Osteocyte (in vitro differentiated cells): ENCODE results near the gene USP10. TPM values are rescaled to one million over a fixed set of nuclear protein-coding genes. Genes with fewer than 3 reads are reported as not detected.
"Not testable (repeated sequence)": the region's sequence is repeated elsewhere in the genome, so short reads cannot be mapped to it uniquely, and the experiment has no call there.

Experiments used
- DNase-seq: peaks from one replicate; pipeline ENCODE4 v3.0.0; 2021; ENCODE audit warnings: mixed read lengths; ENCODE audit not compliant: unreplicated experiment; ENCODE audit errors: extremely low spot score
- H3K27ac Mint-ChIP-seq: one replicate; pipeline ENCODE4 v1.8.0; 2021; ENCODE audit warnings: mild to moderate bottlenecking, mixed read lengths; ENCODE audit not compliant: unreplicated experiment
- H3K27me3 Mint-ChIP-seq: one replicate; pipeline ENCODE4 v1.8.0; 2021; ENCODE audit warnings: mixed read lengths; ENCODE audit not compliant: unreplicated experiment
- H3K36me3 Mint-ChIP-seq: one replicate; pipeline ENCODE4 v1.8.0; 2021; ENCODE audit warnings: mixed read lengths; ENCODE audit not compliant: unreplicated experiment
- H3K4me1 Mint-ChIP-seq: one replicate; pipeline ENCODE4 v1.8.0; 2021; ENCODE audit warnings: mixed read lengths; ENCODE audit not compliant: unreplicated experiment
- H3K4me3 Mint-ChIP-seq: one replicate; pipeline ENCODE4 v1.8.0; 2021; ENCODE audit warnings: mild to moderate bottlenecking, moderate library complexity, mixed read lengths; ENCODE audit not compliant: unreplicated experiment
- H3K9me3 Mint-ChIP-seq: one replicate; pipeline ENCODE4 v1.8.0; 2021; ENCODE audit warnings: mixed read lengths; ENCODE audit not compliant: unreplicated experiment
- total RNA-seq: library from RNA; stranded (reverse); gene quantifications from 2 replicates; pipeline ENCODE4 v1.2.1, GENCODE V29; 2021
- TF ChIP-seq, protein P1 (sequence below): fragments of 200-600 bp; sonication (generic); IDR thresholded peaks from 2 replicates; pipeline ENCODE4 v1.5.0; 2021; ENCODE audit warnings: antibody characterized with exemption, mild to moderate bottlenecking, moderate library complexity

USP10 gene
- total RNA-seq, 1 donor from 2014 or later, result 46.3 TPM

DNA sequence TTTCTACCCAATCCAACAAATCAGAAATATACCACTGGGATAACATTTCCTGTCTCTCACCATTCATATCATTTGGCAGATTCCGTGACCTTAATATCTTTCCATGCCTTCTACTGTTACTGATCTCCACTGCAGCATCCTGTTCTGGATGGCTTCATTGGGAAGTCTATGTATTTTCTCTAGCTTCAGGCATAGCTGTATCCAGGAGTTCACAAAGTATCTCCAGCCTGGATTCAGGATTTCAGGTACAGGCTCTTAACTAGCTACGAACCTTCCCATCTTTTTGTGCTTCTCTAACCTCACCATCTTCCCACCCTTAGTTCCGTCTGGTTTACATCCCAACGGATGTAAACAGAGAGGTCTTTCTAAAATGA lies 15.2 kb upstream of the USP10 start:
- peaks cover 22% of the 10 kb centered on the region for H3K27me3 Mint-ChIP-seq
- H3K27ac Mint-ChIP-seq, result no peak overlapping the region
- no peak for DNase-seq
- H3K4me1 Mint-ChIP-seq, result peaks cover 9% of the 10 kb centered on the region
- no peak overlapping the region for H3K4me3 Mint-ChIP-seq
- TF ChIP-seq, protein P1, sequence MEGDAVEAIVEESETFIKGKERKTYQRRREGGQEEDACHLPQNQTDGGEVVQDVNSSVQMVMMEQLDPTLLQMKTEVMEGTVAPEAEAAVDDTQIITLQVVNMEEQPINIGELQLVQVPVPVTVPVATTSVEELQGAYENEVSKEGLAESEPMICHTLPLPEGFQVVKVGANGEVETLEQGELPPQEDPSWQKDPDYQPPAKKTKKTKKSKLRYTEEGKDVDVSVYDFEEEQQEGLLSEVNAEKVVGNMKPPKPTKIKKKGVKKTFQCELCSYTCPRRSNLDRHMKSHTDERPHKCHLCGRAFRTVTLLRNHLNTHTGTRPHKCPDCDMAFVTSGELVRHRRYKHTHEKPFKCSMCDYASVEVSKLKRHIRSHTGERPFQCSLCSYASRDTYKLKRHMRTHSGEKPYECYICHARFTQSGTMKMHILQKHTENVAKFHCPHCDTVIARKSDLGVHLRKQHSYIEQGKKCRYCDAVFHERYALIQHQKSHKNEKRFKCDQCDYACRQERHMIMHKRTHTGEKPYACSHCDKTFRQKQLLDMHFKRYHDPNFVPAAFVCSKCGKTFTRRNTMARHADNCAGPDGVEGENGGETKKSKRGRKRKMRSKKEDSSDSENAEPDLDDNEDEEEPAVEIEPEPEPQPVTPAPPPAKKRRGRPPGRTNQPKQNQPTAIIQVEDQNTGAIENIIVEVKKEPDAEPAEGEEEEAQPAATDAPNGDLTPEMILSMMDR, result no peak
- no peaks in the 10 kb centered on the region for H3K9me3 Mint-ChIP-seq
- no peaks in the 10 kb centered on the region for H3K36me3 Mint-ChIP-seq

DNA sequence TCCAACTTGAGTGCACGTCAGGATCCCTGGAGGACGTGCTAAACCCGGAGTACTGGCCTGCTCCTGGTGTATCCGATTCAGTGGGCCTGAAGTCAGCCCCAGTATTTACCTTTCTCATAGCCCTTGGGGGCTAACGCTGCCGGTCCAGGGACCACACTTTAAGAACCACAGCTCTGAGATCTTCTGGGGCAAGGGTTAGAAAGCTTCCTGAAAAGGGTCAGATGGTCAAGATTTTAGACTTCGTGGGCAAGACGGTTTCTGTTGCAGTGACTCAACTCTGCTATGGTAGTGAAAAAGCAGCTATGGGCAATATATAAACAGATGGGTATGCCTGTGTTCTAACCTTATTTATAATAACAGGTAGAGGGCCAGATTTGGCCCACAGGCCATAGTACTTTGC lies 14.6 kb upstream of the USP10 start:
- Mint-ChIP-seq H3K27me3 (peaks cover 19% of the 10 kb centered on the region), H3K4me3 (no peak overlapping the region), H3K9me3 (no peaks in the 10 kb centered on the region), H3K4me1 (peaks cover 9% of the 10 kb centered on the region), H3K36me3 (no peaks in the 10 kb centered on the region), H3K27ac (no peak overlapping the region)
- DNase-seq, result no peak
- TF ChIP-seq, protein P1, result no peak

DNA sequence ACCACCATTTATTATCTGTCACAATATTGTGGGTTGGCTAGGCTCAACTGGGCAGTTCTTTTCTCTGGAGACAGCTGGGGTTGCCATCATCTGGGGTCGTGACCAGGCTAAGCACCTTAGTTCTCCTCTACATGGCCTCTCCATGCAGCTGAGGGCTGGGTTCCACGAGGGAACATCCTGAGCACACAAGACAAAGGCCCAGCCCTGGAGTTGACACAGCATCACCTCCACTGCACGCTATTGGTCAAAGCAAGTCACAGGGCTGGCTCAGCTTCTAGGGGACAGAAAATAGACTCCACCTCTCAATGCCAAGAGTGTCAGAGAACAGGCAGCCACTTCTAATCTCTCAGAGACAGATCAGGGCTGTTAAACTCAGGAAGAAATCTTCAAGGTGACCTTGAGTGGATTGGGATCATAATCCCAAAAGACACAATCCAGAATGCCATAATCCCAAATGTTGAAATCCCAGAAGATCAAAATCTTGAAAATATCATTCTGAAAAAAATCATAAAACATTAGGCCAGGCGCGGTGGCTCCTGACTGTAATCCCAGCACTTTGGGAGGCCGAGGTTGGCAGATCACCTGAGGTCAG lies 13.0 kb upstream of the USP10 start:
- TF ChIP-seq, protein P1, result no peak
- Mint-ChIP-seq H3K27ac (no peak overlapping the region), H3K27me3 (peaks cover 7% of the 10 kb centered on the region), H3K4me3 (no peak overlapping the region), H3K4me1 (peaks cover 9% of the 10 kb centered on the region), H3K9me3 (no peaks in the 10 kb centered on the region), H3K36me3 (no peaks in the 10 kb centered on the region)
- no peak for DNase-seq

DNA sequence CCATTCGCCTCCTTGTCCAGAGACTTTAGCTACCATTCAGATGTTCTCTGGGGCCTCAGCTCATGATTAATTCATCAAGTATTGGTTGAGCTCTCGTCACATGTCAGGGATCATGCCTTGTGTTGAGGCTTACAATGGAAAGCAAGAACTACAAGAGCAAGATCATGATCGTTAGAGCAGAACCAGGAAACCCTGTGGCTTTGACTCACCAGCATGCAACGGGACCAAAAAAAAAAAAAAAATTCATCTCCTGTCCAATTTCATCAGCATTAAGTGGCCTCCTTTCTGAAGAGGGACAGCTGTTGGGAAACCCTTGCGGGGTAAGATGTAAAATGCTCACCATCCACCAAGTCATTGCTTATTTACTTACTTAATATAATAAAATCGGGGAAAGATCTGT lies 12.1 kb upstream of the USP10 start:
- TF ChIP-seq, protein P1, result no peak
- H3K4me3 Mint-ChIP-seq, result no peak overlapping the region
- no peaks in the 10 kb centered on the region for H3K9me3 Mint-ChIP-seq
- no peak overlapping the region for H3K27ac Mint-ChIP-seq
- peaks cover 9% of the 10 kb centered on the region for H3K4me1 Mint-ChIP-seq
- peaks cover 7% of the 10 kb centered on the region for H3K27me3 Mint-ChIP-seq
- no peaks in the 10 kb centered on the region for H3K36me3 Mint-ChIP-seq
- DNase-seq, result no peak

DNA sequence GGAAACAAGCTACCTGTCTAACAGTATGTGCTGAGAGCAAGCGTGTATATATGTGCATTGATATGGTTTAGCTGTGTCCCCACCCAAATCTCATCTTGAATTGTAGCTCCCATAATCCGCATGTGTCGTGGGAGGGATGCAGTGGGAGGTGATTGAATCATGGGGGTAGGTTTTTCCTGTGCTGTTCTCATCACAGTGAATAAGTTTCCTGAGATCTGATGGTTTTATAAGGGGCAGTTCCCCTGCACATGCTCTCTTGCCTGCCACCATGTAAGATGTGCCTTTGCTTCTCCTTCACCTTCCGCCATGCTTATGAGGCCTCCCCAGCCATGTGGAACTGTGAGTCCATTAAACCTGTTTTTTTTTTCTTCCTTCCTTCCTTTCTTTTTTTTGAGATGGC lies 11.6 kb upstream of the USP10 start:
- H3K9me3 Mint-ChIP-seq, H3K4me3 Mint-ChIP-seq, H3K36me3 Mint-ChIP-seq, H3K4me1 Mint-ChIP-seq, H3K27ac Mint-ChIP-seq, H3K27me3 Mint-ChIP-seq, DNase-seq: not testable (repeated sequence)

DNA sequence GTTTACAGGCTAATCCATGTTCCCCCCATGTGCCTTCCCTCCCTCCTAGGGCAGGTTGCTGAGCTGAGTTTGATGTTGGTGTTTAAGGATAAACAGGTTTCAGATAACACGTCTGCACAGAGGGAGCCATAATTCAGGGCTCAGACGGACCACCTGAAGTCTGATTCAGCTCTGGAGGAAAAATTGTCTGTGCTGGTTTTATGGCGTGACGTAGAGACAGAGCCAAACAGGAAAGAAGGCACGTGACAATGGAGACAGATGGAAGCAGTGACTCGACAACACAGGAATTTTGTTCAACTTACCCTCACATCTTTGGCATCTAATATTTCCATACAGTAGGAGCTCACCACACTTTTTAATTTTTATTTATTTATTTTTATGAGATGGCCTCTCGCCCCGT lies 10.7 kb upstream of the USP10 start:
- Mint-ChIP-seq H3K9me3 (no peaks in the 10 kb centered on the region), H3K4me3 (no peak overlapping the region)

More for the DNA sequence above, 10.7 kb upstream of the USP10 start:
- TF ChIP-seq, protein P1, result no peak
- Mint-ChIP-seq H3K4me1 (peaks cover 9% of the 10 kb centered on the region), H3K27me3 (peaks cover 5% of the 10 kb centered on the region), H3K27ac (no peak overlapping the region), H3K36me3 (no peaks in the 10 kb centered on the region)
- DNase-seq, result no peak
